ENCODE data around the gene DNALI1.
"Not testable (repeated sequence)": the region's sequence is repeated elsewhere in the genome, so short reads cannot be mapped to it uniquely, and the experiment has no call there.

The DNALI1 gene

DNA sequence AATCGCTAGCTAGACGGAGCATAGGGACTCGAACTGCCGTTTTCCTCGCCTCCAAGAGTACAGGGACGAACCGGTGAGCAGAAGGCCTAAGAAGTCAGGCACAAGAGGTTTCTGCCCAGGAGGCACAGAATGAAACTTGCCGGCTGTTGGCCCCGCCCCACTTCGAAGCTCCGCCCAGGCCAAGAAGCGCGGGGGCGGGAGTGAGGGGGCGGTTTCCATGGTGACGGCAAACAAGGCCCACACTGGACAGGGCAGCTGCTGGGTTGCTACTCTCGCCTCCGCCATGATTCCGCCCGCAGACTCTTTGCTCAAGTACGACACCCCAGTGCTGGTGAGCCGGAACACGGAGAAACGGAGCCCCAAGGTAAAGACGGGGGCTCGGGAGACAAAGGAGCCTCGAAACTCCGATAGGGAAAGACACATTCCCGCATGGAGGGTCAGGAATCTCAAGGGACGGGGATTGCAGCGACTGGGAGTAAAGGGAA lies at the start of gene DNALI1:
DNALI1 (plus strand) TSS at position 229 of the 485 bp plus-strand sequence; CDS start at position 284, 55 bp downstream.
- peak within 1 kb of the TSS; percentile 81 for H3K9ac ChIP-seq (ENCODE audit: low read length)
- H3K27me3 ChIP-seq (replicated peaks; ENCODE audit: control insufficient read depth, insufficient read depth, low read length), result no peaks in the 10 kb centered on the region
- peaks cover 7% of the 10 kb centered on the region for H3K36me3 ChIP-seq (ENCODE audit: control insufficient read depth, insufficient read depth, low read length, severe bottlenecking)
- peak within 1 kb of the TSS; percentile 80 for H3K4me3 ChIP-seq (ENCODE audit: low read length)
- H3K4me1 ChIP-seq (ENCODE audit: control insufficient read depth, insufficient read depth, low read length), result peaks cover 20% of the 10 kb centered on the region
- H3K9me3 ChIP-seq (ENCODE audit: control insufficient read depth, low read length), result no peaks in the 10 kb centered on the region
- DNase-seq (ENCODE audit: low read depth), result peak; percentile 98

DNA sequence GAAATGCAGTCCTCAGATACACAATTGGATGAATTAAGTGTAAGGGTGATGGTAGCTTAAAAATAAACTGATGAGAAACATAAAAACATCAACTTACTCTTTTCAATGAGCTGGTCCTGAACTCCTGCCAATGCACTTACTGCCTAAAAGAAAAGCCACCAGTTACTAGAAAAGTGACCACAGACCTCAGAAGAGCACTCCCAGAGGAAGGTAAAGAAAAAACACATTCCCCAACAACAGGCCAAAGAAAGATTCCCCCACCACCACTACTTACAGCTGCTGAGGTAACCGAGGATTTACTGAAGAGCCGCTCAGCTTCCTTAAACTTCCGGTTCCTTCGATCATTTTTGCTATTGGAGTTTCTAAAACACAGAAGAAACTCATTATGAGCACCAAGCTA lies 47.6 kb upstream of the DNALI1 start:
- Histone ChIP-seq H3K4me3 (ENCODE audit: low read length) (no peak overlapping the region), H3K9me3 (ENCODE audit: control insufficient read depth, low read length) (no peaks in the 10 kb centered on the region), H3K36me3 (ENCODE audit: control insufficient read depth, insufficient read depth, low read length, severe bottlenecking) (peaks cover 62% of the 10 kb centered on the region), H3K27me3 (replicated peaks; ENCODE audit: control insufficient read depth, insufficient read depth, low read length) (no peaks in the 10 kb centered on the region), H3K9ac (ENCODE audit: low read length) (no peak overlapping the region), H3K4me1 (ENCODE audit: control insufficient read depth, insufficient read depth, low read length) (peaks cover 9% of the 10 kb centered on the region)
- DNase-seq (ENCODE audit: low read depth), result no peak

DNA sequence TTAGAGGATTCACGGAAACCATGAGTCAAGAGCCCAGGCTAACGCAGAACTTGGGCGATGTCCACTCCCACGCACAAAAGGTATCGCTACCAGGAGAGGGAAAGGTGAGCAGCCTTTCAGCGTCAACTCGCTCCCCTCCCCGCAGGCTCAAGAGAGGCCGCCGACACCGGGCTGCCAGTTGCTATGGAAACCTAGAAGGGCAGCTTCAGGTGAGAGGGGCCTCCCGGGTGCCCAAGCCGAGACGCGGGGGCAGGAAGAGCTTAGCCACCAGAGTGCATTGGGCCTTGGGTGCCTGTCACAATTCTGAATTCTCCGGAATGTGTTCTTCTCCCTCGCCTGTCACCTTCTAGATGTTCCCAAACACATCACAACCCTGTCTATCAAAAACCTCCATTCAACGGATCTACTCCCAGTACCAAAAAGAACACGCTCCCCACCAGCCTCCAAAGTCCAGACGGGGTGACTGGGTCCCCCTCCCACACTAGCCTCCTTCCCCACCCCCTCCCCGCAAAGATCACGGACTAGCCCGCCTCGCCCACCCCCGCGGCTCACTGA lies 42.9 kb upstream of the DNALI1 start:
- Histone ChIP-seq H3K9me3 (ENCODE audit: control insufficient read depth, low read length) (no peaks in the 10 kb centered on the region), H3K4me3 (ENCODE audit: low read length) (peak overlapping the region; percentile 89), H3K36me3 (ENCODE audit: control insufficient read depth, insufficient read depth, low read length, severe bottlenecking) (peaks cover 29% of the 10 kb centered on the region), H3K4me1 (ENCODE audit: control insufficient read depth, insufficient read depth, low read length) (peaks cover 22% of the 10 kb centered on the region), H3K9ac (ENCODE audit: low read length) (peak overlapping the region; percentile 94), H3K27me3 (replicated peaks; ENCODE audit: control insufficient read depth, insufficient read depth, low read length) (no peaks in the 10 kb centered on the region)
- peak; percentile 55 for DNase-seq (ENCODE audit: low read depth)

DNA sequence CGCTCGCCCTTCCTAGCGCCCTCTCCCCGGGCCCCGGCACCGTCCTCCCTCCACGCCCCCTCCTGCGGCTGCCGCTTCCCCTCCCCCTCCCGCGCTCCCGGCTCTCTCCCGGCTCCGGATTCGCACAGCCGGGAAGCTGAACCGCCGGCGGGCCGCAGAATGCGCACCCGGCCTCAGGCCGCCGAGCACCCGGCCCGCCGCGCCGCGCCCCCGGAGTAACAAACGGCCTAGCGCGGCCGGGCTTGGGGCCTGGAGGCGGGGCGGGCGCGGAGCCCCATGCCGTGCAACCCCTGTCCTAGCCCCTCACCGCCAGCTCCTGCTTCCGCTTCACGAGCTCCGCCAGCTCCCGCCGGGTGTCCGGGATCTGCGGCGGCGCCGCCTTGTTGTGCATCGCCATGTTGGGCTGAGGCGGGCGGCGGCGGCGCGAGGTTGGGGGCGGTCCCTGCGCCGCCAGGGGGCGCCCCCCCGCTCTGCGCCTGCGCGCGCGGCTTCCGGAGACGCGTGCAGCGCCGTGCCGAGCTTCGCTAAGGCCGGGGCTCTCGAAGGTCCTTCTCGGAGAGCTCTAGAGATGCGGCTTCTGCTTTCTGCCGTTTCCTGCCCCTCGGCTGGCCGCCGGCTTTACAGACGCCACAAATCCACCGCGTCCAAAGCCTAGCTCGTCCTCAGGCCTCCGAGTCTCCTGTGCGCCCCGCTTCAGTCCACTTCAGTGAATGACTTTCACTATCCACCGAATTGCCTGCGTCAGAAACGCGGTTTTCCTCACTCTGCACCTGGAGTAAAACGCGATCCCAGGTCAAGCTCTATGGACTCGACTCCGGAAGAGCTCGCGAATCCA lies 42.2 kb upstream of the DNALI1 start, which contains the start of gene MEAF6:
MEAF6 (minus strand) TSS at position 417 of the 835 bp plus-strand sequence; CDS start at position 397, 20 bp downstream.
- Histone ChIP-seq H3K27me3 (replicated peaks; ENCODE audit: control insufficient read depth, insufficient read depth, low read length) (no peaks in the 10 kb centered on the region), H3K36me3 (ENCODE audit: control insufficient read depth, insufficient read depth, low read length, severe bottlenecking) (peaks cover 22% of the 10 kb centered on the region), H3K9me3 (ENCODE audit: control insufficient read depth, low read length) (no peaks in the 10 kb centered on the region), H3K4me1 (ENCODE audit: control insufficient read depth, insufficient read depth, low read length) (peaks cover 22% of the 10 kb centered on the region), H3K9ac (ENCODE audit: low read length) (peak within 1 kb of the TSS; percentile 94), H3K4me3 (ENCODE audit: low read length) (peak within 1 kb of the TSS; percentile 89)
- DNase-seq (ENCODE audit: low read depth), result peak; percentile 92

DNA sequence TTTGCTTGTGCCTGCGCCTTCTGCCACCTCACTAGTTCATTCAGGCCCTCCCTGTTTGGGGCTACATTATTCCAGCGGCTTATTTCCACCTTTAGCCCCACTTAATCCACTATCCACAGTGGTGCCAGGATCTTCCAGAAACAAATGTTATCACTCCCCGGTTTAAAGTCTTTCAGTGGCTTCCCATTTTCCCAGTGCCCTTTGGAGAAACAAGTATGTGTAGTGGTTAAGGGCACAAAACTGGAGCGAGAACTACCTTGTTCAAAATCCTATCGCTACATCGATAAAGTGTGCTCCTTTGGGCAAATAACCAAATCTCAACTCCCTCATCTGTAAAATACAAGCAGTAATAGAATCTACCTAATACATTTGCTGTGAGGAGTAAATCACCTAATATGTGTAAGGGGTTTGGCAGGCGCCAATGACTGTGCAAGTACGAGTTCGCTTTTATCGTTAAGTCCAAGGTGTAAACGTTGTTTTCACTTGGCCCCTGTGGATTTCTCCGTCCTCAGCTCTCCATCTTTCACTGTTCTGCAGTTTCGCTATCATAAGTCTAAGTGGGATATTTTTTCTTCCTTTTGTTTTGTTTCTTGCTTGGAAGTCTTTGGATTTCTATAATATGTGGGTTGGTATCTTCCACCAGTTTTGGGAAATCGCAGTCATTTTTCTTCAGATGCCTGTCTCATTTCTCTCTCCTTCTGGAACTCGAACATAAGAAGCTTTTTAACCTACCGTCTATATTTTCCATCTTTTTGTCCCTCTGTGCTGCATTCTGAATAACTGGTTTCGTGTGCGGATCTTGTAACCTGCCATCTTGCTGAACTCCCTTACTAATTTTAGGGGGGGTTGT lies 41.3 kb upstream of the DNALI1 start:
- Histone ChIP-seq H3K36me3 (ENCODE audit: control insufficient read depth, insufficient read depth, low read length, severe bottlenecking) (peaks cover 22% of the 10 kb centered on the region), H3K4me1 (ENCODE audit: control insufficient read depth, insufficient read depth, low read length) (peaks cover 22% of the 10 kb centered on the region), H3K4me3 (ENCODE audit: low read length) (peak overlapping the region; percentile 89), H3K27me3 (replicated peaks; ENCODE audit: control insufficient read depth, insufficient read depth, low read length) (no peaks in the 10 kb centered on the region), H3K9ac (ENCODE audit: low read length) (peak overlapping the region; percentile 94), H3K9me3 (ENCODE audit: control insufficient read depth, low read length) (no peaks in the 10 kb centered on the region)
- no peak for DNase-seq (ENCODE audit: low read depth)

DNA sequence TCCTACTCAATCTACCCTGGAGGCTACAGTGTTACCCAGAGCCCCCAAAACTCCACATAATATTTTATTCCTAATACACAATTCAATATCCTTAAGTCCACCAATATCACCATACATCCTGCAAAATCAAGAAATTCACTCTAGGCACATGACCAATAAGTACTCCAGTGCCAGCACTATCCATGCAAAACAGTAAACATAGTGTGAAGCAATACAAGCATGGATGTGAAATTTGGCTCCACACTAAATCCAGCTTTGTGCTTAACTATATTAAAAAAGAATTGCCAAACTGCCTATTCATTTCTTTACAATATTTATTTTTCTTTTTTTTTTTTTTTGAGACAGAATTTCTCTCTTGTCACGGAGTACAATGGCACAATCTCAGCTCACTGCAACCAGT lies 39.2 kb upstream of the DNALI1 start:
- DNase-seq (ENCODE audit: low read depth), result no peak

DNA sequence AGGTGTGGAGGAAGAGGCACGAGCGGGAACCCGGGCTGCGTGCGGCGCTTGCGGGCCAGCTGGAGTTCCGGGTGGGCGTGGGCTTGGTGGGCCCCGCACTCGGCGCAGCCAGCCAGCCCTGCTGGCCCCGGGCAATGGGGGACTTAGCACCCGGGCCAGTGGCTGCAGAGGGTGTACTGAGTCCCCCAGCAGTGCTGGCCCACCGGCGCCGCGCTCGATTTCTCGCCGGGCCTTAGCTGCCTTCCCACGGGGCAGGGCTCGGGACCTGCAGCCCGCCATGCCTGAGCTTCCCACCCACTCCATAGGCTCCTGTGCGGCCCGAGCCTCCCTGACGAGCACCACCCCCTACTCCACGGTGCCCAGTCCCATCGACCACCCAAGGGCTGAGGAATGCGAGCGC lies 38.5 kb upstream of the DNALI1 start:
- H3K36me3 ChIP-seq (ENCODE audit: control insufficient read depth, insufficient read depth, low read length, severe bottlenecking); H3K9me3 ChIP-seq (ENCODE audit: control insufficient read depth, low read length); DNase-seq (ENCODE audit: low read depth); H3K9ac ChIP-seq (ENCODE audit: low read length); H3K4me3 ChIP-seq (ENCODE audit: low read length); H3K27me3 ChIP-seq (replicated peaks; ENCODE audit: control insufficient read depth, insufficient read depth, low read length): not testable (repeated sequence)
- H3K4me1 ChIP-seq (ENCODE audit: control insufficient read depth, insufficient read depth, low read length), result peaks cover 20% of the 10 kb centered on the region

More for the DNA sequence above, 39.2 kb upstream of the DNALI1 start:
- H3K4me1 ChIP-seq (ENCODE audit: control insufficient read depth, insufficient read depth, low read length), result peaks cover 22% of the 10 kb centered on the region
- H3K27me3 ChIP-seq (replicated peaks; ENCODE audit: control insufficient read depth, insufficient read depth, low read length), result no peaks in the 10 kb centered on the region
- H3K9ac ChIP-seq (ENCODE audit: low read length), result no peak overlapping the region
- no peaks in the 10 kb centered on the region for H3K9me3 ChIP-seq (ENCODE audit: control insufficient read depth, low read length)
- peaks cover 4% of the 10 kb centered on the region for H3K36me3 ChIP-seq (ENCODE audit: control insufficient read depth, insufficient read depth, low read length, severe bottlenecking)
- H3K4me3 ChIP-seq (ENCODE audit: low read length), result no peak overlapping the region

DNA sequence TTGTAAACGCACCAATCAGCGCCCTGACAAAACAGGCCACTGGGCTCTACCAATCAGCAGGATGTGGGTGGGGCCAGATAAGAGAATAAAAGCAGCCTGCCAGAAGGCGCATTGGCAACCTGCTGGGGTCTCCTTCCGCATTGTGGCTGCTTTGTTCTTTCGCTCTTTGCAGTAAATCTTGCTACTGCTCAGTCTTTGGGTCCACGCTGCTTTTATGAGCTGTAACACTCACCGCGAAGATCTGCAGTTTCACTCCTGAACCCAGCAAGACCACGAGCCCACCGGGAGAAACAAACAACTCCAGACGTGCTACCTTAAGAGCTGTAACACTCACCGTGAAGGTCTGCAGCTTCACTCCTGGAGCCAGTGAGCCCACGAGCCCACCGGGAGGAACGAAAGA lies 37.8 kb upstream of the DNALI1 start:
- not testable (repeated sequence) for H3K9me3 ChIP-seq (ENCODE audit: control insufficient read depth, low read length); H3K4me3 ChIP-seq (ENCODE audit: low read length); H3K36me3 ChIP-seq (ENCODE audit: control insufficient read depth, insufficient read depth, low read length, severe bottlenecking); H3K9ac ChIP-seq (ENCODE audit: low read length); DNase-seq (ENCODE audit: low read depth); H3K27me3 ChIP-seq (replicated peaks; ENCODE audit: control insufficient read depth, insufficient read depth, low read length)
- H3K4me1 ChIP-seq (ENCODE audit: control insufficient read depth, insufficient read depth, low read length), result peaks cover 14% of the 10 kb centered on the region

DNA sequence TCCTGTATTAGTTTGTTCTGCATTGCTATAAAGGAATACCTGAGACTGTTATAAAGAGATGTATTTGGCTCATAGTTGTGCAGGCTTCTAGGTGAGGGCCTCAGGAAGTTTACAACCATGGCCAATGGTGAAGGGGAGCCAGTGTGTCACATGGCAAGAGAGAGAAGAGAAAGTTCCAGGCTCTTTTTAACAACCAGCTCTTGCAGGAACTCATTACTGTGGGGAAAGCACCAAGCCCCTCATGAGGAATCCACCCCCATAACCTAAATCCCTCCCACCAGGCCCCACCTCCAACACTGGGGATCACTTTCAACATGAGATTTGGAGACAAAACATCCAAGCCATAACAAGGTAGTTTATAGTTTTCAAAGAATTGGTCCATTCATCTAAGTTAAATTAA lies 37.1 kb upstream of the DNALI1 start:
- H3K36me3 ChIP-seq (ENCODE audit: control insufficient read depth, insufficient read depth, low read length, severe bottlenecking), result no peaks in the 10 kb centered on the region
- no peaks in the 10 kb centered on the region for H3K27me3 ChIP-seq (replicated peaks; ENCODE audit: control insufficient read depth, insufficient read depth, low read length)
- no peak overlapping the region for H3K4me3 ChIP-seq (ENCODE audit: low read length)
- H3K9me3 ChIP-seq (ENCODE audit: control insufficient read depth, low read length), result no peaks in the 10 kb centered on the region
- H3K9ac ChIP-seq (ENCODE audit: low read length), result no peak overlapping the region
- DNase-seq (ENCODE audit: low read depth), result no peak
- H3K4me1 ChIP-seq (ENCODE audit: control insufficient read depth, insufficient read depth, low read length), result peaks cover 14% of the 10 kb centered on the region

DNA sequence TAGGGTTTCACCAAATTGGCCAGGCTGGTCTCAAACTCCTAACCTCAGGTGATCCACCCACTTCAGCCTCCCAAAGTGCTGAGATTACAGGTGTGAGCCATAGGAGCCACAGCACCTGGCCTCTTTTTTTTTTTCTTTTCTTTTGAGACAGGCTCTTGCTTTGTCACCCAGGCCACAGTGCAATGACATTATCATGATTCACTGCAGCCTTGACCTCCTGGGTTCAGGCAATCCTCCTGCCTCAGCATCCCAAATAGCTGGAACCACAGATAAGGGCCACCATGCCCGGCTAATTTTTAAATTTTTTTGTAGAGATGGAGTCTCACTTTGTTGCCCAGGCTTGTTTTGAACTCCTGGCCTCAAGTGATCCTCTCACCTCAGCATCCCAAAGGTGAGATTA lies 26.9 kb upstream of the DNALI1 start:
- not testable (repeated sequence) for H3K27me3 ChIP-seq (replicated peaks; ENCODE audit: control insufficient read depth, insufficient read depth, low read length); DNase-seq (ENCODE audit: low read depth); H3K9ac ChIP-seq (ENCODE audit: low read length); H3K4me3 ChIP-seq (ENCODE audit: low read length); H3K36me3 ChIP-seq (ENCODE audit: control insufficient read depth, insufficient read depth, low read length, severe bottlenecking); H3K9me3 ChIP-seq (ENCODE audit: control insufficient read depth, low read length)
- peaks cover 13% of the 10 kb centered on the region for H3K4me1 ChIP-seq (ENCODE audit: control insufficient read depth, insufficient read depth, low read length)

All from adipocyte (in vitro differentiated cells).